Fibroblast of skin of back (primary cell): Measurements from ENCODE around the gene ABCA7.
"Not testable (repeated sequence)": the region's sequence is repeated elsewhere in the genome, so short reads cannot be mapped to it uniquely, and the experiment has no call there.

ENCODE experiments used
- DNase-seq: peaks from one replicate; pipeline ENCODE4 v3.0.0-alpha.2; 2013

ABCA7 gene

DNA sequence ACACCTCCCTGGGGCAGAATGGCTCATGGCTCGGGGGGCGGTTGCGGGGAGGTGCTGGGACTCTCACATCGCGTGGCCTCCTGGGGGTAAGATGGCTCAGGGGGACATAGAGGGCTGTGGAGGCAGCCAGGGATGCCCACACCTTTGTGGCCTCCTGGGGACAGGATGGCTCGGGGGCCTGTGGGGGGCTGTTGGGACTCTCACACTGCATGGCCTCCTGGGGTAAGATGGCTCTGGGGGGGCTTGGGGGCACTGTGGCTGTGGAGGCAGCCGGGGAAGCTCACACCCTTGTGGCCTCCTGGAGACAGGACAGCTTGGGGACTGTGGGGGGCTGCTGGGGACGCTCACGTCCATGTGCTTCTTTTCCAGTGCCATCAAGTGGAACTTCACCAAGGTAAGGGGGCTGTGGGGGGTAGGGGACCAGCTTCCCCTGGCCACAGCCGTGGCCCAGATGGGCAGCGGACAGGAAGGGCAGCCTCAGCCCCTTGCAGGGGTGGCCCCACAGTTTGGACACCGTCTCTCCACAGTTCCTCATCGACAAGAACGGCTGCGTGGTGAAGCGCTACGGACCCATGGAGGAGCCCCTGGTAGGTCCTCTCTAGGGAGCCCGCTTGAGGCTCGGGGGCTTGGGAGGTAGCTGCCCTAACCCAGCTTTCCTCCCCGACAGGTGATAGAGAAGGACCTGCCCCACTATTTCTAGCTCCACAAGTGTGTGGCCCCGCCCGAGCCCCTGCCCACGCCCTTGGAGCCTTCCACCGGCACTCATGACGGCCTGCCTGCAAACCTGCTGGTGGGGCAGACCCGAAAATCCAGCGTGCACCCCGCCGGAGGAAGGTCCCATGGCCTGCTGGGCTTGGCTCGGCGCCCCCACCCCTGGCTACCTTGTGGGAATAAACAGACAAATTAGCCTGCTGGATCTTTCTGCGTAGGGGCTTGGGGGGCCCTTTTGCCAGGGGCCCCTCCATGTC is 66.2 kb downstream of the ABCA7 start:
- no peak for DNase-seq

DNA sequence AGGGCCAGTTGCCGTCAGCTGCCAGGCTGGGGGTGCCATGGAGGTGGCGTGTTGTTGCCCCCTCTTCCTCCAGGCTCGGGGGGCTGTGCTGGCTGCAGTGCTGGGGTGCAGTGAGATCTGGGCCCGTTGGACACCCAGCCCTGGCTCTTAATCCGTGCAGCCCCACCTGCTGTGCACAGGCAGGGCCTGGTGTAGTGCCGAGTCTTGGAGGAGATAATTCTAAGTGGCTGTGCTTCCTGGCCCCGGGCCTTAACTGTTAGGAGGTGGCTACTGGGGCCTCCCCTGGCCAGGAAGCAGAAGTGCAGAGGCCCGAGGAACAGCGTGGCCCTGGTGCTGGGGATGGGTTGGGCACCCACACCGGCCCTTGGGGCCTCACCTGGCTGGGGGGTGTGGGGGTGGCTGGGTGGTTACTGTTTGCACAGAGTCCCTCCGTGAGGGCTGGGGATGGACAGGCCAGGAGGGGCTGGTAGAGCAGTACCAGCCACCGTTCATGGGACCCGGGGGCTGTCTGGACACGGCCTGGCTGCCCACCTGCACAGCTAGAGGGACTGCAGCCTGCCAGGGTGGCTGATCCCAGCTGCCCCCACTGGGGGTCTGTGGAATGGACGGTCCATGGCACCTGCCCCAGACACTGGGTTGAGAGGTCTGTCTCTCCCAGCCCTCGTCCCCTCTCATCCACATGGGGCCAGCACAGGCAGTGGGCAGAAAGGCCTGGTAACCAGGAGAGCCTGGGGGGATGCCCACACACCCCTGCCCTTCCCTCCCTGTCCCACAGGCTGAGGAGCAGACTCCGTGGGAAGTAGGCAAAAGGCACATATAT is 67.1 kb downstream of the ABCA7 start:
- no peak for DNase-seq

DNA sequence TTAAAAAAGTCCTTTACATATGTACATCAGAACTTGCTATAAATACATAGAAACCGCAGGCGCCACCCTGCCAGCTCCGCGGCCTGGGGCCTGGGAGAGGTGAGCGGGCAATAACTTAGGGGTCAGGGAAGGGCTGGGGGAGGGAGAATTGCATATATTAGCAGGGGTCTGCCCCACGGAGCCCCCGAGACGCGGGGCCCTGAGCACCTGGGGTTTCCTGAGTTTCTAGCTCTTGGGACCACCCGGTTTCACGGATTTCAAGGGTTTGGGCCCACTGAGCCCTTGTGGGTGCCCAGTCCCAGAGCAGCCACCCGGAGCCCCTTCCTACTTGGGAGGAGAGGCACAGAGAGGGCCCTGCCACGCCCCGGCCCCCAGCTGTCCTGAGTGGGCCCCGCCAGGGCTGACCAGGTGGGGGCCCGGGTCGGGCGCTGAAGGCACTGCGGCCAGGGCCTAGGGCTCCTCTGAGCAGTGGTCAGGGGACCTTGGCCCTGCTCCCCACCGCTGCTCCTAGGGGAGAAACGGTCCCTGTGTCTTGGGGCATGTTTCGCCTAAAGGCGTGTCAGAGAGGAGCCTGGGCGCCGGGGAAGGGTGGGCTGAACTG is 67.9 kb downstream of the ABCA7 start:
- no peak for DNase-seq

DNA sequence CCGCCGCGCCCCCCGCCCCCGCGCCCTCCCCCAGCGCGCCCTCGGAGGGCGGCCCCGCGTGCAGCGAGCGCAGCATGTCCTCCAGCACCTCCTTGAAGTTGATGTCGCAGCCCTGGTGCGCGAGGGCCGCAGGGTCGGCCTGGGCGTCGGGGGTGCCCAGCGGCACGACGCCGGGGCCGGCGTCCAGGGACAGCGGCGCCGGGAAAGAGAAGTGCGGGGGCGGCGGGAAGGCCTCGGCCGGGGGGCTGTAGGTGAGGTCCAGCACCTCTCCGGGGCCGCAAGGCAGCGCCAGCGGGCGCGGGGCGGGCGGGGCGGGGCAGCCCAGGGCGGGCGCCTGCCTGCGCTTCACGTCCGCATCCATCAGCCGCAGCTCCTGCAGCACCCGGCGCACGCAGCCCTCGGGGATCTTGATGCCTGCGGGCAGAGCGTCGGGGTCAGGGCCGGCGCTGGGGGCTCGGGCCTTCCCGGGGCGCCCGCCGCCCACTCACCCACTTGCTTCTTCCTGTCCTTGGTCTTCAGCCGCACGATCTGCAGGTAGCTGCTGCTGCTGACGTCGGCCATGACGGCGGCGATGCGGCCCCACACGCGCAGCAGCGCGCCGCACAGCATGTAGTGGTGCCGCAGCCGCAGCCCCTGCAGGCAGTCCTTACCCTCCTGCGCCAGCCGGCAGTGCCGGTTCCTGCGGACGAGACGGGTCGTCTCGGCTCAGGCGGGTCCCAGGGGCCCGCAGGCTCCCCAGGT is 68.6 kb downstream of the ABCA7 start:
- DNase-seq, result no peak

DNA sequence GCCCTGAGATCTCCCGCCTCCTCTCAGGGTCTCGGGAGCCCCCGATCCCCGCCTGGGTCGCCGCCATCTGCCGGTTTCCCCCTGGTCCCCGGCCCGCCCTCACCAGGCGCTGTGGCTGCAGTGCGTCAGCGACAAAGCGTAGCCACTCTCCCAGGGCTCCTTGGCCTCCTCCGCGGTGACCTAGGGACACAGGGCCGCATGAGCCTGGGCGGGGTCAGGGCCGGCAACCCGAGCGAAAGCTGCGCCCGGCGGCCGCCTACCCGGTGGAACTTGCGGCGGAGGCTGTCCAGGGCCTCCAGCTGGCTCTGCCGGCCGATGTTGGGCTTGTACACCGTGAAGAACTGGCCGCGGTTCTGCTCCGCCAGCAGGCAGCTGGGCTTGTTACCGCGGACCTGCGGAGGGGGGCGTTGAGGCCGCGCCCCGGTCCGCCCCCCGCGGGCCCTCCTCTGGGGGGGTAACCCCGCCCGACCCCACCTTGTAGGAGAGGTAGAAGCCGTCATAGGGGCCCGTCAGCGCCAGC is 69.2 kb downstream of the ABCA7 start:
- no peak for DNase-seq

DNA sequence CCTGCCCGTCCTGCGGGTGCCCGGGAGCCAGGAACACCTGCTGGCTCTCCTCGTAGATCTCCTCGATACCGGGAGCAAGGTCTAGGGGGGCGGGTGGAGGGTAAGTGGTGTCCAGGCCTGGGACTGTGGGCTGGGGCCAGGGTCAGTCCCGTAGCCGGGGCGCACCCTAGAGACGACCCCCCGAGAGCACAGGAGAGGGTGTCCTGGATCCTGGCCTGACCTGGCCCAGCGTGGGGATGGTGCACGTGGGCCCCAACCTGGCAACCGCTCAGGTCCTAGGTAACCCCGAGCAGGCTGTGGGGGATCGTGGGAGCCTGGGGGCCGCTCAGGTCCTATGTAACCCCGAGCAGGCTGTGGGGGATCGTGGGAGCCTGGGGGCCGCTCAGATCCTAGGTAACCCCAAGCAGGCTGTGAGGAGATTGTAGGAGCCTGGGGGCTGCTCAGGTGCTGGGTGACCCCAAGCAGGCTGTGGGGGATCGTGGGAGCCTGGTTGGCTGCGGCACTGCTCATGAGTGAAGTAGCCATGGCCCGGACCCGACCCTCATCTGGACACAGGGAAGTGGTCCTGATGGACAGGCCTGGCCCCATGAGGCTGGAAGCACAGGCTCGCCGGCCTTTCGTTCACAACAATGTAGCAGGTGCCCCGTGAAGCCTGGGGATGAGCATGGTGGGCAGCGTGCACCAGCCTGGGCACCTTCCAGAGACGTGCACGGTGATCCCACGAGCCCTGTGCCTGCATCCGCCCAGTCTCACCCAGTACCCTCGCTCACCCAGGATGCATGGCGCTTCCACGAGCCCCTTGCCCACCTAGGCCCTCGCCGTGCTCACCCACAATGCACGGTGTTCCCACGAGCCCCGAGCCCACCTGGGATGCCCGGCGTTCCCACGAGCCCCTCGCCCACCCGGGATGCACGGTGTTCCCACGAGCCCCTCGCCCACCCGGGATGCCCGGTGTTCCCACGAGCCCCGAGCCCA is 70.1 kb downstream of the ABCA7 start:
- no peak for DNase-seq

DNA sequence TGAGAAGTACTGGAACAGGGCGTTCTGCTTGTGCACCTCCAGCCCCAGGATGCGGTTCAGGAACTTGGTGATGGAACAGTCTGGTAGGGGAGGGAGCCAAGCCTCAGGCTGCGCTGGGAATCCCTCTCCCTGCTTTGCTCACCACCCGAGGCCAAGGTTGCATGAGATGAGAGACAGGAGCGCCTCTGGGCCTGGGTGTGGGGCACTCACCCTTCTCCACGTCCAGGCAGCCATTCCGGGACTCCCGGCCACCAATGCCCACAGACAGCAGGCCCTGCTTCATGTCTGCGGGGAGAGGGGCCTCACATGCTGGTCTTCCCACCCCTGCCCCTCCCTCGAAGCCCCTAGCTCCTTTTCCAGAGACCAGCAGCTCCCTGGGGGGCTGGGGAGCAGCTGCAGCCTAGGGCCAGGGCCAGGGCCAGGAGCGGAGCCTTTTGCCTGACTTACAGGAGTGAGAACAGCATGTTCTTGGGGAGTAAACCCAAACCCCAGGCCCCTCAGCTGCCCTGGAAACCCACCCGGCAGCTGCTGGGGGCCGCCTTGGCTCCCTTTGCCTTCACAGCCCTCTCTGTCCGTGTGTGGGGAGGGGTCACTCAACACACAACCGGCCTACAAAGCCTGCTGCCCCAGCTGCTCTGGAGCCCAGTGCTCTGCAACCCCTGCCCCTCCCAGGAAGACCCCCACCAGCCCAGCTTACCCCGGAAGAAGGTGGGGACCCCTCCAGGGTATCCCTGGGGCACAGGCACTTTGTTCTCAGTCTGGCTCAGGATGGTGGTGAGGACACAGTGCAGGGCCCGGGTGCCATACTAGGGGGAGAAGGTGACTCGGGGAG is 71.1 kb downstream of the ABCA7 start:
- DNase-seq, result no peak

DNA sequence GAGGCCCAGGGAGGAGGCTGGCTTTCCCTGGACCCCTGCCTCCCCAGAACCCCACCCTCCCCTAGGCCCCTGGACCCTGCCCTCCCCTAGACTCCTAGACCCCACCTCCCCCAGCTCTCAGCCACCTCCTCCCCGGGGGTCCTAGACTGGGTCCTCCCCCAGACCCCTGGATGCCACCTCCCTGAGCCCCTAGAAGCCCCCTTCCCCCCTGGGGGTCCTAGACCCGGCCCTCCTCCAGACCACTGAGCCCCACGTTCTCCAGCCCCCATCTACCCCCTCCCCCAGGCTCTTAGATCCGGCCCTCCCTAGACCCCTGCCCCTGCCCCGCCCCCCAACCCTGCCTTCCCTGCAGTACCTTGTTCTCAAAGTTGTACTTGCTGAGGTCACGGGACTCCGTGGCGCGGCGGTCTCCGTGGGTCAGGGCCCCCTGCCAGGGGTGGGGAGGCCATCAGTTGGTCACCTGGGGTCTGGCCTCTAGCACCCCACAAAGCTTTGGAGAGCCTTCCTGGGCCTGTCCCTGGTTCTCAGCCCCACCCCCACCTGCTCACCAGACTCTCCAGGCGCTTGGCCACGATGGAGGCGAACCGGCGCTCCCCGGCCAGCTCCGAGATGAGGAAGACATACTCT is 71.8 kb downstream of the ABCA7 start:
- DNase-seq, result no peak

DNA sequence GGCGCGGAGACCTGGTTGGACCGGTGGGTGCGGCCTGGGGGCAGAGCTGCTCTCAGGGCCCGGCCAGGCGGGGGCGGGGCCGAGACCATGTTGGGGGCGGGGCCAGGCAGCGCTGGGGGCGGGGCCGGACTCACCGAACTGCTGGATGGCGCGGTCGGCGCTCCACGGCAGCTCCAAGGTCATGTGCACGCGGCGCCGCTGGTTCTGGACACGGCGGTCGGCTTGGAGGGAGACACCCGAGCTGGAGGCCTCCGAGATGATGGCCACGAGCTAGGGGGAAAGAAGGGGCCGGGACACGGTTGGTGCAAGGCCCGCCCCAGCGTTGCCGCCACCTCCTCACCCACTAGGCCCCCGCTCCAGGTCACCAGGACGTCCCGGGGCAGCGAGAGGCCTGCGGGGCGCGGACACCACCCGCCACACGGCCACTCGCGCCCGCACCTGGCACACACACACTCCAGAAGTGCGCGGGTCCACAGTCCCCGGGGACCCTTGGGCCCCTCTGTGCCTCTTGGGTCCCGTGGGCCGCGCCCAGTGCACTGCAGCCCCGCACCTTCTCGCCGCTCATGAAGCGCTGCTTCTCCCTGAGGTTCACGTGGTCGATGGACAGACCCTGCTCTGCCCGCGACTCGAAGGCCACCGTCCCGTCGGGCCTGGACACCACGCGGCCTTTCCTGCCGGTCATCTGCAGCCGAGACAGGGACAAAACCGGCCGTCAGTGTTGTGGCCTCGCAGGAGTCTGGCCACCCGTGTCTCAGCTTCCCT is 72.5 kb downstream of the ABCA7 start:
- DNase-seq, result no peak

DNA sequence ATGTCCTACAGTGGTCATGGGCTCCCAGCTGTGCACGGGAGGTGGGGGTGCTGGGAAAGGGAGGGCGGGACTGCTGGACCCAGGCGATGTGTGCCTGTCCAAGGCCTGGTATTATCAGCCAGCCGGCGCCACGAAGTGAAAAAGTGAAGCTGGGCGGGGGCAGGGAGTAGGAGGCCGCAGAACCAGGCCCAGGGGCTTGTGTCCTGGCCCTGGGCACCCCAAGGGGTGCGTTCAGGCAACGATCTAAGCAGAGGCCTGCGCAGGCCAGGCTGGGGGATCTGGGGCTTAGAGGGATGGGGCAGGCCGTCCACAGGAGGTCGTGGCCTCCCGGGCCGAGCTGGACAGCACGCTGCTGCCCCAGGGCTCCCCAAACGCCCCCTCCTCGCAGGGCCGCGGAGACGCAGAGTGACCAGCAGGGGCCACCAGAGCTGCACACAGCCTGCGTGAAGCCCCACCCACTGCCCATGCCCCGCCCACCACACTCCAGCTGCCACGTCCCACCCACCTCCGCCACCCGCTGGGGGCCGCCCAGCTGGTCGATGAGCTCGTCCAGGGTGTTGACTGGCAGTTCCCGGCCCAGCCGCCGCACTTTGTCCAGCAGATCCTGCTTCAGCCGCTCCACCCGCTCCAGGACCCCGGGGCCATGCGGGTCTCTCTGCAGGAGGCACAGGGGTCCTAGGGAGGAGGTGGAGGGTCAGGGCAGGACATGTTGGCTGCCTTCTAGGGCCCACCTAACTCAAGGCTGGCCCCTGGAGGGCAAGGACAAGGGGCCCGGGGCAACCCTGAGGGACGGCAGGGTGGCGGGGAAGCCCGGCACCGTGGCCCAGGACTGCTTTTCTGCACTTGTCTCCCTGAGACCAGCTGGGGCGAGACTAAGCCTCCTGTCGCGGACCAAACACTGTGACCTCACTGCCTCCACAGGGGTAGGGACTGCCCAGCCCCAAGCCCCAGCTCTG is 73.4 kb downstream of the ABCA7 start:
- peak; percentile 90 for DNase-seq

DNA sequence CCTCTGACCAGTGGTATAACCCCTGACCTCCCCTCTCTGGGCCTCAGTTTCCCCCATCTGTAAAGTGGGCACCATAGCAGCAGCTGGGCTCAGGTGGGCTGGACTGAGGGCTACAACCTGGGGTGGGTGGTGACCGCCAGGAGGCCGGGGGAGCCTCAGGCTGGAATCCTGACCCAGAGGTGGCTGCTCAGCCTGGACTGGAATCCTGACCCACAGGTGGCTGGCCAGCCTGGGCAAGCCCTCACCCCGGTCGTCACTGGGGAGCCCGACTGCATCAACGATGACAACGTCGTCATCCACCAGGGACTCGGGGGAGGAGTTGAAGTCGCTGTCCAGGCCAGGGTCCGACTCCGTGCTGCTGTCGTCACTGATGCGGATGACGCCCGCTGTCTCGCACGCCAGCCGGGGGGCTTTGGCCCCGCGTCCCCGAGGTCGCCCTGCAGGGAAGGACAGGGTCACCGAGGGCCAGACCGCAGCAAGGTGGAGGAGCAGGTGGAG is 74.1 kb downstream of the ABCA7 start:
- DNase-seq, result no peak

DNA sequence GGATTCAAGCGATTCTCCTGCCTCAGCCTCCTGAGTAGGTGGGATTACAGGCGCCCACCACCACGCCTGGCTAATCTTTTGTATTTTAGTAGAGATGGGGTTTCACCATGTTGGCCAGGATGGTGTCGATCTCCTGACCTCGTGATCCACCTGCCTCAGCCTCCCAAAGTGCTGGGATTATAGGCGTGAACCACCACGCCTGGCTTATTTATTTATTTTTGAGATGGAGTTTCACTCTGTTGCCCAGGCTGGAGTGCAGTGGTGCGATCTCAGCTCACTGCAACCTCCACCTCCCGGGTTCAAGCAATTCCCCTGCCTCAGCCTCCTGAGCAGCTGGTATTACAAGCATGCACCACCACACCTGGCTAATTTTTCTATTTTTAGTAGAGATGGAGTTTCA is 74.8 kb downstream of the ABCA7 start:
- DNase-seq, result not testable (repeated sequence)
